ENCODE measurements around the gene ASIC1.

ASIC1 gene

DNA sequence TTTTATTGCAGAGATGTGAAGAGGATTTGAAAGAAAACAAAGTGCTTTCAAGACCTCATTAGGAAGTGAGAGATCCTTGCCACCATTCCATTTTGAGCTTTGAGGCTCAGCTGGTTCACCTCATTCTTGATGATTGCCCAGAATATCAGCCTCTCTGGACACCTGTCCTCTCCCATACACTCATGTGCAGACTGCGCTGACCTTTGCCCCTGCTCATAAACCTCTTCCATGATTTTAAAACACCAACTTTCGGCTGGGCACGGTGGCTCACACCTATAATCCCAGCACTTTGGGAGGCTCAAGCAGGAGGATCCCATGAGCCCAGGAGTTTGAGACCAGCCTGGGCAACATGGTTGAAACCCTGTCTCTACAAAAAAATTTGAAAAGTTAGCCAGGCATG lies 63.6 kb downstream of the ASIC1 start:
- ChIA-PET CTCF (interaction anchor here (0.9 kb wide), 1 partner anchor 12 kb away, joined by 4 read pairs; no protein-coding TSS in a partner anchor), POLR2A (interaction anchor here (1.3 to 3.2 kb wide), 2 partner anchors 10 to 36 kb away, joined by 3 to 12 read pairs; partner anchors contain the start of gene COX14)
- DNase-seq (ENCODE audit: extremely low spot score): no peak
- no peak for TF ChIP-seq TARDBP (IDR thresholded peaks at IDR 0.05)
- TF ChIP-seq NFRKB (IDR thresholded peaks at IDR 0.05): no peak
- no peak for TF ChIP-seq CTBP1 (IDR thresholded peaks at IDR 0.05; ENCODE audit: borderline replicate concordance)
- TF ChIP-seq, protein P1, sequence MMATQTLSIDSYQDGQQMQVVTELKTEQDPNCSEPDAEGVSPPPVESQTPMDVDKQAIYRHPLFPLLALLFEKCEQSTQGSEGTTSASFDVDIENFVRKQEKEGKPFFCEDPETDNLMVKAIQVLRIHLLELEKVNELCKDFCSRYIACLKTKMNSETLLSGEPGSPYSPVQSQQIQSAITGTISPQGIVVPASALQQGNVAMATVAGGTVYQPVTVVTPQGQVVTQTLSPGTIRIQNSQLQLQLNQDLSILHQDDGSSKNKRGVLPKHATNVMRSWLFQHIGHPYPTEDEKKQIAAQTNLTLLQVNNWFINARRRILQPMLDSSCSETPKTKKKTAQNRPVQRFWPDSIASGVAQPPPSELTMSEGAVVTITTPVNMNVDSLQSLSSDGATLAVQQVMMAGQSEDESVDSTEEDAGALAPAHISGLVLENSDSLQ (IDR thresholded peaks at IDR 0.05): no peak
- no peak for TF ChIP-seq FOXA1 (IDR thresholded peaks at IDR 0.05)
- no peak for TF ChIP-seq LEF1 (IDR thresholded peaks at IDR 0.05; ENCODE audit: borderline replicate concordance)
- no peak for TF ChIP-seq BHLHE40 (IDR thresholded peaks at IDR 0.05; ENCODE audit: borderline replicate concordance)
- no peak for TF ChIP-seq SUZ12 (IDR thresholded peaks at IDR 0.05)
- no peak for TF ChIP-seq FOXK2 (IDR thresholded peaks at IDR 0.05)
- TF ChIP-seq HDGF (IDR thresholded peaks at IDR 0.05; ENCODE audit: borderline replicate concordance): no peak
- no peak for TF ChIP-seq SP1 (IDR thresholded peaks at IDR 0.05)
- TF ChIP-seq ARNT (IDR thresholded peaks at IDR 0.05): no peak
- no peak for TF ChIP-seq ZNF384 (IDR thresholded peaks at IDR 0.05)
- TF ChIP-seq FOXM1 (IDR thresholded peaks at IDR 0.05; ENCODE audit: borderline replicate concordance): no peak
- TF ChIP-seq L3MBTL2 (conservative IDR thresholded peaks at IDR 0.05): no peak

GRCh38 chr12:50121641-50122040 lies 64.2 kb downstream of the ASIC1 start:
- DNase-seq (ENCODE audit: extremely low spot score): no peak
- ChIA-PET CTCF (no interaction called here), POLR2A (interaction anchor here (3.2 kb wide), 1 partner anchor 11 kb away, joined by 12 read pairs; the partner anchor contains the start of gene COX14)
- no peak for TF ChIP-seq SUZ12 (IDR thresholded peaks at IDR 0.05)
- TF ChIP-seq ELF4 (IDR thresholded peaks at IDR 0.05): no peak
- no peak for TF ChIP-seq BHLHE40 (IDR thresholded peaks at IDR 0.05; ENCODE audit: borderline replicate concordance)
- no peak for TF ChIP-seq HDGF (IDR thresholded peaks at IDR 0.05; ENCODE audit: borderline replicate concordance)
- TF ChIP-seq, protein P1 (IDR thresholded peaks at IDR 0.05): no peak
- TF ChIP-seq SP1 (IDR thresholded peaks at IDR 0.05): no peak
- no peak for TF ChIP-seq ARNT (IDR thresholded peaks at IDR 0.05)
- no peak for TF ChIP-seq NFRKB (IDR thresholded peaks at IDR 0.05)
- no peak for TF ChIP-seq FOXK2 (IDR thresholded peaks at IDR 0.05)
- TF ChIP-seq L3MBTL2 (conservative IDR thresholded peaks at IDR 0.05): no peak
- TF ChIP-seq LEF1 (IDR thresholded peaks at IDR 0.05; ENCODE audit: borderline replicate concordance): no peak
- TF ChIP-seq CTBP1 (IDR thresholded peaks at IDR 0.05; ENCODE audit: borderline replicate concordance): no peak
- TF ChIP-seq FOXM1 (IDR thresholded peaks at IDR 0.05; ENCODE audit: borderline replicate concordance): no peak
- no peak for TF ChIP-seq TARDBP (IDR thresholded peaks at IDR 0.05)
- no peak for TF ChIP-seq FOXA1 (IDR thresholded peaks at IDR 0.05)
- no peak for TF ChIP-seq ZNF384 (IDR thresholded peaks at IDR 0.05)

DNA sequence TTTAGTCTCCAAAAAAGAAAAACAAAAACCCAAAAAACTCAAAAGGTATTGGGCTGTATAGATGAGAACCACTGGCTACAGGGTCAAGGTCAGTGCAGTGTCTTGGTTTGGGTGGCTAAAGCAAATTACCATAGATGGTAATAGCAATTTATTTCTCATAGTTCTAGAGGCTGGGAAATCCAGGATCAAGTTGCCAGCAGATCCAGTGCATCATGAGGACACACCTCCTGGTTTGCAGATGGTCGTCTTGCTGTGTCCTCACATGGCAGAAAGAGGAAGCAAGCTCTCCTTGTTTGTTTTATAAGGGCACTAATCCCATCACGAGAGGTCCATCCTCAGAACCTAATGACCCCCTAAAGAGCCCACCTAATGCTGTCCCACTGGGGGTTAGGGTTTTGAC lies 65.8 kb downstream of the ASIC1 start:
- TF ChIP-seq ELF4 (IDR thresholded peaks at IDR 0.05) (no peak), FOXK2 (IDR thresholded peaks at IDR 0.05) (no peak)
- POLR2A ChIA-PET: interaction anchor here (3.2 kb wide), 1 partner anchor 12 kb away, joined by 12 read pairs; the partner anchor contains the start of gene COX14
- DNase-seq (ENCODE audit: extremely low spot score): no peak
- CTCF ChIA-PET: interaction anchor here (1.0 kb wide), 1 partner anchor 9 kb away, joined by 3 read pairs; no protein-coding TSS in a partner anchor

GRCh38 chr12:50127546-50127945 lies 70.2 kb downstream of the ASIC1 start:
- DNase-seq (ENCODE audit: extremely low spot score): no peak
- TF ChIP-seq L3MBTL2 (conservative IDR thresholded peaks at IDR 0.05) (no peak), SP1 (IDR thresholded peaks at IDR 0.05) (no peak), FOXM1 (IDR thresholded peaks at IDR 0.05; ENCODE audit: borderline replicate concordance) (no peak), ZNF384 (IDR thresholded peaks at IDR 0.05) (no peak), LEF1 (IDR thresholded peaks at IDR 0.05; ENCODE audit: borderline replicate concordance) (no peak), BHLHE40 (IDR thresholded peaks at IDR 0.05; ENCODE audit: borderline replicate concordance) (no peak), FOXA1 (IDR thresholded peaks at IDR 0.05) (no peak), ARNT (IDR thresholded peaks at IDR 0.05) (no peak), NFRKB (IDR thresholded peaks at IDR 0.05) (no peak), SUZ12 (IDR thresholded peaks at IDR 0.05) (no peak), ELF4 (IDR thresholded peaks at IDR 0.05) (no peak), CTBP1 (IDR thresholded peaks at IDR 0.05; ENCODE audit: borderline replicate concordance) (no peak), TARDBP (IDR thresholded peaks at IDR 0.05) (no peak), HDGF (IDR thresholded peaks at IDR 0.05; ENCODE audit: borderline replicate concordance) (no peak), FOXK2 (IDR thresholded peaks at IDR 0.05) (no peak)
- TF ChIP-seq, protein P1 (IDR thresholded peaks at IDR 0.05): no peak
- CTCF ChIA-PET: interaction anchor here (2.0 kb wide), 1 partner anchor 17 kb away, joined by 8 read pairs; no protein-coding TSS in a partner anchor
- POLR2A ChIA-PET: interaction anchor here (0.8 to 1.3 kb wide), 2 partner anchors 15 to 17 kb away, joined by 3 read pairs; partner anchors contain the start of gene COX14

DNA sequence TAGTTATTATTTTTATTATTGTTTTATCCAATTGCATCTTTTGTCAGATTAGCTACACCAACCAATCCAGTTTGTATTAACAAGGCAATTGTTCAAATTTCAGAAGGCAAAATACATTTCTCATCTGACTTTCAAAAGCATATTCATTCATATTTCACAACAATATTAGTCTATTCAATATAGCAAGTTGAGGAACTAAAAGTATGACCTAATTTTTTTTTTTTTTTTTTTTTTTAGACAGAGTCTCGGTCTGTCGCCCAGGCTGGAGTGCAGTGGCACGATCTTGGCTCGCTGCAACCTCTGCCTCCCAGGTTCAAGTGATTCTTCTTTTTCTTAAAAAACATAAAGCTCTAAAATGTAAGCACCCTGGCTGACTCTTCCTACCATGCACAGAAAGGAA lies 71.9 kb downstream of the ASIC1 start:
- no peak for DNase-seq (ENCODE audit: extremely low spot score)
- ChIA-PET CTCF (interaction anchor here (0.6 to 2.0 kb wide), 3 partner anchors 19 to 174 kb away, joined by 3 to 8 read pairs (median 3); no protein-coding TSS in a partner anchor), POLR2A (interaction anchor here (1.2 to 2.5 kb wide), 3 partner anchors 16 to 388 kb away, joined by 3 to 8 read pairs (median 6); partner anchors contain the start of genes CERS5, COX14 and TMBIM6)
- TF ChIP-seq FOXK2 (IDR thresholded peaks at IDR 0.05) (no peak), SUZ12 (IDR thresholded peaks at IDR 0.05) (no peak), SP1 (IDR thresholded peaks at IDR 0.05) (no peak), ELF4 (IDR thresholded peaks at IDR 0.05) (no peak), FOXA1 (IDR thresholded peaks at IDR 0.05) (no peak), FOXM1 (IDR thresholded peaks at IDR 0.05; ENCODE audit: borderline replicate concordance) (no peak), LEF1 (IDR thresholded peaks at IDR 0.05; ENCODE audit: borderline replicate concordance) (no peak), ZNF384 (IDR thresholded peaks at IDR 0.05) (no peak), BHLHE40 (IDR thresholded peaks at IDR 0.05; ENCODE audit: borderline replicate concordance) (no peak), HDGF (IDR thresholded peaks at IDR 0.05; ENCODE audit: borderline replicate concordance) (no peak), NFRKB (IDR thresholded peaks at IDR 0.05) (no peak), L3MBTL2 (conservative IDR thresholded peaks at IDR 0.05) (no peak), TARDBP (IDR thresholded peaks at IDR 0.05) (no peak), ARNT (IDR thresholded peaks at IDR 0.05) (no peak), CTBP1 (IDR thresholded peaks at IDR 0.05; ENCODE audit: borderline replicate concordance) (no peak)
- TF ChIP-seq, protein P1 (IDR thresholded peaks at IDR 0.05): no peak
